ENCODE data around the gene LAMB3. TPM values are rescaled to one million over a fixed set of nuclear protein-coding genes. Genes with fewer than 3 reads are reported as not detected.

LAMB3 gene
- total RNA-seq, 2 donors from 2014 or later = 0.37 to 1.1 TPM

DNA sequence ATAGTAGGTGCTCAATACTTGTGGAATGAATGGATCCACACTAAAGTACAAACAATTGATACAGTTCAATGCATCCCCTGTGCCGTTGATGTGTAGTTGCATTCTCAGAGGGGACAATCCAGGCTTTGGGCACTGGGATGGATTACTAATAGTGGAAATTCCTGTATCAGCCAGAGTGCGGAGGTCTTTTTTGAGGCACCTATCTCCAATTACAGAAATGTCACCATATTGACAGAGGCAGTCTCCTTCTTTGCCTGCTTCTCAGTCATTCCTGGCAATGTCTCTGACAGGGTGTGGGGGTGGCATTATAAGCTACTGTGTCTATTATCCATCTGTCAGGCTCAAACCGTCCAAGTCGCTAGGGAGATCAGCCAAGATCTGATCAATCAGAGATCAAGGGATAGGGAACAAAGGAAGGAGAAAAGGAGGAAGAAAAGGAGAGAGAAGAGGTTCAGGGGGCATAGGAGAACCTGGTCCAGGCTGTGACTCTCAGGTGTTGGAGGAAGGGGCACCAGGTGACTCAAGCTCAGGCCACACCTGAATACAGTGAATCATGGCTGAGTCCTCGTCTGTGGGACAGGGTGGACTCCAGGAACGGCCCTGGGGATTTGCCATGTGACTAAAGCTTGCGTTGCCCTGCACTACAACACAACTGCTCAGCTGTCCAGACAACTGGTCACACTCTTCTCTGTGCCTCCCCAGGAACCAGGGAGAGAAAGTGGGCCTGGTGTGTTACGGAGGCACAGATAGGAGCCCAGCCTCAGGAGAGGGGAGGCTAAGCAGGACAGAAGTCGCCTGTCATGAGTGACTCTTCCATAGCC lies 3.4 kb upstream of the LAMB3 start:
- DNase-seq (no peak), ATAC-seq (no peak)
- H3K27ac Mint-ChIP-seq = no peak overlapping the region
- no peaks in the 10 kb centered on the region for H3K9me3 ChIP-seq (ENCODE audit: control insufficient read depth, low read length, poor library complexity, severe bottlenecking)
- H3K4me1 Mint-ChIP-seq = peaks cover 38% of the 10 kb centered on the region
- H3K4me3 Mint-ChIP-seq = no peak overlapping the region
- no peaks in the 10 kb centered on the region for H3K36me3 Mint-ChIP-seq (ENCODE audit: low read depth)
- no peaks in the 10 kb centered on the region for H3K27me3 Mint-ChIP-seq

DNA sequence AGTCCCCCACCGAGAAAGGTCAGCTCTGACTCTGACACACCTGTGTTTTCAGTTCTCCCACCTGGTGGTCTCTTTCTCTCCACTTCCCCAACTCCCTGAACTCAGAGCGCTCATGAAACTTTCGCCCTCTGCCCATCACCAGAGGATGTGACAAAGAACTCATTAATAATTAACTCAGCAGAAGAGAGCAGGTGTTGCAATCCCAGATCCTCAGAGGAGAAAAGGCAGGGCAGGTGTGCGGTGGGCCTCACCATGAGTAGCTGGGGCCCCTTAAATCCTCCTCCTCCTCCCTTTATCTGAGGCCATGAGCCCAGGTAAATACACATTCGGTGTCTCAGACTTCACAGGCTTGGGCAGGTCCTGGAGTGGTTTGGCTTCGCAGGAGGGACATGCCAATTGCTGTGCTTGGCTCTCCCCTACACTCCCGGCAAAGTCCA lies 1.7 kb upstream of the LAMB3 start:
- H3K9me3 ChIP-seq (ENCODE audit: control insufficient read depth, low read length, poor library complexity, severe bottlenecking) = no peaks in the 10 kb centered on the region
- ATAC-seq (no peak), DNase-seq (no peak)
- Mint-ChIP-seq H3K27me3 (no peaks in the 10 kb centered on the region), H3K4me1 (peaks cover 36% of the 10 kb centered on the region), H3K36me3 (ENCODE audit: low read depth) (no peaks in the 10 kb centered on the region), H3K27ac (peak overlapping the region; percentile 61), H3K4me3 (no peak overlapping the region)

DNA sequence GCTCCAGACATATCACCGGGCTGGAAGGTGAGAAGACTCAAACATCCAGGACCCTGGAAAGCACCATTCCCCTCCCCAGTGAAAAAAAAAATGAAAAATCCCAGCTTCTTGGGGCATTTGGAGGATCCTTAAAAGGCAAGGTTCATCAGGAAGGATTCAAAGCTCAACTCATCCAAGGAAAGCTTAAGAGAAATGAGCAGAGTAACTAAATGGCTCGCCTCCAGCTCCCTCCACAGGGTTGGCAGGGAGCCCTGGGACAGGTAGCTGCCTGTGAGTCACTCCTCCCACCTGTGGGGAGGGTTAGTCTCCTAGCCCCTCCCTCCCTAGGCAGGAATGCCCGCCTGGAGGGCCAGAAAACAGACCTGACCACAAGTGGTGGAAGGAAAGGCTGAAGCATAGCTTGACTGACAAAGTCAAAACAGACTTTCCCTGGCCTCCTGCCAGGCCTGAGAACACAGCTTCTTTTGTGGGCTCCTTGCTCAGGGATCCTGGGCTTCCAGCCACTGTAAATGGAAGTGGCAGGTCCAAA lies 712 bp upstream of the LAMB3 start:
- no peaks in the 10 kb centered on the region for H3K36me3 Mint-ChIP-seq (ENCODE audit: low read depth)
- H3K9me3 ChIP-seq (ENCODE audit: control insufficient read depth, low read length, poor library complexity, severe bottlenecking) = no peaks in the 10 kb centered on the region
- no peak overlapping the region for H3K4me3 Mint-ChIP-seq
- peak overlapping the region; percentile 77 for H3K27ac Mint-ChIP-seq
- DNase-seq (no peak), ATAC-seq (no peak)
- H3K4me1 Mint-ChIP-seq = peaks cover 35% of the 10 kb centered on the region
- no peaks in the 10 kb centered on the region for H3K27me3 Mint-ChIP-seq

DNA sequence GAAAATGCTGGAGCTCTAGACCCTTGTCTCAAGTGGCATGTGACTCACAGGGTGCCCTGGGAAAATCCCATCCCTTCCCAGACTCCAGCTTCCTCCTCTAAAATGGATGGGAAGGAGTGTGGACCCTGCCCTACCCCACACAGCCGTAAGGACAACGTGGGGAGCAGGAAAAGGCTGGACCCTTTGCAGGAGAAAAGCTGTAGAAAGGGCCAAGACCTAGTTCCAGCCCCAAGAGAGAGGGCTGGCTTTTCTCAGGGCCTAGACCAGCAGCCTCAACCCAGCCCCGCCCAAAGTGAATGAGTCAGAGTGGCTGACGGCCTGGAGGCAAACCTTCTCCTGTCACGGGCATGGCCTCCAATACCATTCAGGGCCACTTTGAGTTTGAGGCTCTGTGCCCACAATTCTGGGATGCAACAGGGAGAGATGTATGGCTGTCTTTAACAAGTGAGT lies 1.1 kb downstream of the LAMB3 start:
- ATAC-seq (peak; percentile 93), DNase-seq (peak in 2 of 3 donors; percentile 28 to 33)
- H3K27ac Mint-ChIP-seq = peak overlapping the region; percentile 77
- no peaks in the 10 kb centered on the region for H3K27me3 Mint-ChIP-seq
- H3K9me3 ChIP-seq (ENCODE audit: control insufficient read depth, low read length, poor library complexity, severe bottlenecking) = no peaks in the 10 kb centered on the region
- no peaks in the 10 kb centered on the region for H3K36me3 Mint-ChIP-seq (ENCODE audit: low read depth)
- H3K4me1 Mint-ChIP-seq = peaks cover 30% of the 10 kb centered on the region
- no peak overlapping the region for H3K4me3 Mint-ChIP-seq

DNA sequence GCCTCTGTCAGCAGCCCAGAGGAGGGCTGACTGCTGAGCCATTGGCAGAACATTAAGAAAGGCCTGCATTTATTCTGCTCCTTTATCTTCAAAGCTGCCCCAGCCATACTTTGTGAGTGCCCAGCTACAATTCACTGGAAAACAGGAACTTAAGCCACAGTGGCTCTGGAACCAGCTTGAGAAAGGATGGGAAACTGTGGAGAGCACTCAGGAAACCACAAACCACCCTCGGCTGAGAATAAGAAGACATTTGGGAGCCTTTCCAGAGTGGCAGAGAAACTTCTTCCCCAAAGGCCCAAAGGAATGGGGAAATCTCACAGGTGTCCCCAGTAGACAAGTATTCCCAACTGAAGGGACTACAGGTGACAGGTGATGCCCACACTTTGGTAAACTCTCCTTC lies 1.8 kb downstream of the LAMB3 start:
- no peak overlapping the region for H3K27ac Mint-ChIP-seq
- ATAC-seq (no peak), DNase-seq (no peak)
- H3K9me3 ChIP-seq (ENCODE audit: control insufficient read depth, low read length, poor library complexity, severe bottlenecking) = no peaks in the 10 kb centered on the region
- peak overlapping the region; percentile 43 for H3K4me3 Mint-ChIP-seq
- H3K27me3 Mint-ChIP-seq = no peaks in the 10 kb centered on the region
- H3K36me3 Mint-ChIP-seq (ENCODE audit: low read depth) = no peaks in the 10 kb centered on the region
- H3K4me1 Mint-ChIP-seq = peaks cover 30% of the 10 kb centered on the region

DNA sequence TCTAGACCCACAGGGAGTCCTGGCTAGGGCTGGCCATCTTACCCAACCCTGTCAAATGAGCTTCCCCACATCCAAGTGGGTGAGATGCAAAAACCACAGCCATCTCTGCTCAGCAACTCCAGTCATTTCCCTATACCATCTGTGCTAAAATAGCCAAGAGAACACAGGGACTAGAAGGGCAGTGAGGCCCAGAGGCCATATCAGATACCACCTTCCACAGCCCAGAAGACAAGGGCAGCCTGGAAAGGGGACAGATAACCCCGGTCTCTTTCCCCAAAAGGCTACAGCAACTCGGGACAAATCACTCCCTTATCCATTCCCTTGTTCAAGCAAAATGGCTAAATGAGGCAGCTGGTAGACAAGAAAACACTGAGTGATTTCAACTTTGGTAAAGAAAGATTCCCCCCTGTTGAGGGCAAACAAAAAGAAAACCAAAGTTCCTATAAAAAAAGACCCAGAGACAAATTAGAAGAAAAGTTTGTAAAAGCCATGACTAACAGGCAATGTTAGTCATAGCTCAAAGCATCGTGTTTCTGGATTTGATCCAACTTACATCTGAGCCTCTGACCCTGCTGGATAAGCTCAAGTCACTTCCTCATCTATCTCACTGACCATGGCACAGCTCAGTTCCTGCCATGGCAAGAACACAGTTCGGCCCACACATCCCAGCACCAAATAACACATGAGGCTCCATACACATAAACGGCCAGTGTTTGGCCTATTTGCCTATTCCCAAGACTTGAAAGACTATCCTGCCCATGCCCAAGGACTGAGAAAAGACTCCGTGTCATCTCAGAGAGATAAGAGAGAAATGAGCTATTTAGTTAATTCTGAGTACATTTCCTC lies 3.1 kb downstream of the LAMB3 start:
- no peaks in the 10 kb centered on the region for H3K9me3 ChIP-seq (ENCODE audit: control insufficient read depth, low read length, poor library complexity, severe bottlenecking)
- Mint-ChIP-seq H3K27me3 (no peaks in the 10 kb centered on the region), H3K4me1 (peaks cover 28% of the 10 kb centered on the region), H3K36me3 (ENCODE audit: low read depth) (no peaks in the 10 kb centered on the region), H3K4me3 (no peak overlapping the region), H3K27ac (peak overlapping the region; percentile 9)
- ATAC-seq (no peak), DNase-seq (no peak)

DNA sequence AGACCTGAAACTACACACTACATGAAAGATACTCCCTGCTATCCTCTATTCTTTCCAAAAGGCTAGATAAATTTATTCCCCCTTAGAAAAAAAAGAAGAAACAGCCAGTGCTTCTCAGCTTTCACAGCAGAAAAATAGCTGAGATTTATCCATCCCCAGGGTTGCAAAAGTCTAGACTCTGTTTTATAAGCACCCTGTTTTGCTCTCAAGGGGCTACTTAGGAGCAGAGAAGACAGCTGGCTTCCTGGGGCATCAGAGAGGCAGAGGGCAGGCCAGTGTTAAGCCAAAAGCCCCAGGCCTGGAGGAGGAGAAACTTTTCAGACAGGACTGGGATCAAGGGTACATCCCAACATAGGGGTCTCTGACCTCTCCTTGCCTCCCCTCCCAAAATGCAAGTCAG lies 3.9 kb downstream of the LAMB3 start:
- H3K4me3 Mint-ChIP-seq = no peak overlapping the region
- ATAC-seq (no peak), DNase-seq (no peak)
- H3K9me3 ChIP-seq (ENCODE audit: control insufficient read depth, low read length, poor library complexity, severe bottlenecking) = no peaks in the 10 kb centered on the region
- no peaks in the 10 kb centered on the region for H3K36me3 Mint-ChIP-seq (ENCODE audit: low read depth)
- H3K27ac Mint-ChIP-seq = no peak overlapping the region
- peaks cover 26% of the 10 kb centered on the region for H3K4me1 Mint-ChIP-seq
- no peaks in the 10 kb centered on the region for H3K27me3 Mint-ChIP-seq

DNA sequence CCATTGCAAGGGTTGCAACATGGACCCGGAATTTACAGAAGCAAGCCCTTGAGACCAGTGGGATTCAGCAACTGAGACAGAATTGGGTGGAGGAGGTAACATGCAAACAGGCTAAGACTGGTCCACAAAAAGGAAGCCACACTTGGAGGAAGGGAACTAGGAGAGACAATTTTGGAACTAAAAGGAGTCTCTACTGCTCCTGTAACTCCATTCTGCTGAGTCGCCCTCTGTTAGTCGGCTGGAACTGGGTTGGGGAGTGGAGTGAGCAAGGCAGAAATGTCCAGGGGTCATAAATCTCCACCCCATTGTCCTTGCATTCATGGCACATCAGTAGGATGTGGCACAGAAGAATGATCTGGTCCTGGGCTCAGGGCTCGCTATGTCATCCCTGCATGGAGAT lies 5.1 kb downstream of the LAMB3 start:
- Mint-ChIP-seq H3K4me3 (no peak overlapping the region), H3K27ac (no peak overlapping the region), H3K4me1 (peaks cover 22% of the 10 kb centered on the region), H3K27me3 (no peaks in the 10 kb centered on the region), H3K36me3 (ENCODE audit: low read depth) (no peaks in the 10 kb centered on the region)
- no peak for DNase-seq
- ATAC-seq = no peak
- H3K9me3 ChIP-seq (ENCODE audit: control insufficient read depth, low read length, poor library complexity, severe bottlenecking) = no peaks in the 10 kb centered on the region

DNA sequence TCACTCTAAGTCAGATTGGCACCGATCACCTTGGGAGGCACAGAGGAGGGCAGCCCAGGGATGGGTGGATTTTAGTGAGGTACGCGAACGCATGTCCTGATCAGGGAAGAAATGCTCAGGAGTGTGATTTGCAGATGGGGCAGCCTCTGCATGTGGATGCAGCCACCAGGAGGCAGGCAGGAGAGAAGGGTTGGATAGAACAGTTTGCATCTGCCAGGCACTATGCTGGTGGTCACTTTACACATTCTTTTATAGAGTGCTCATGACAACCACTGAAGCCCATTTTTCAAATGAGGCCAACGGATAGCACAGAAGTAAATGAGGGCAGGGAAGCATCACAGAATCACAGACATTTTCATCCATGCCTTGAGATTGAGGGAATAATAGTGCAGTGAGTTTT lies 5.7 kb downstream of the LAMB3 start:
- Mint-ChIP-seq H3K4me1 (peaks cover 20% of the 10 kb centered on the region), H3K27ac (peak overlapping the region; percentile 67), H3K4me3 (no peak overlapping the region), H3K36me3 (ENCODE audit: low read depth) (no peaks in the 10 kb centered on the region), H3K27me3 (no peaks in the 10 kb centered on the region)
- no peaks in the 10 kb centered on the region for H3K9me3 ChIP-seq (ENCODE audit: control insufficient read depth, low read length, poor library complexity, severe bottlenecking)
- DNase-seq = no peak
- no peak for ATAC-seq

DNA sequence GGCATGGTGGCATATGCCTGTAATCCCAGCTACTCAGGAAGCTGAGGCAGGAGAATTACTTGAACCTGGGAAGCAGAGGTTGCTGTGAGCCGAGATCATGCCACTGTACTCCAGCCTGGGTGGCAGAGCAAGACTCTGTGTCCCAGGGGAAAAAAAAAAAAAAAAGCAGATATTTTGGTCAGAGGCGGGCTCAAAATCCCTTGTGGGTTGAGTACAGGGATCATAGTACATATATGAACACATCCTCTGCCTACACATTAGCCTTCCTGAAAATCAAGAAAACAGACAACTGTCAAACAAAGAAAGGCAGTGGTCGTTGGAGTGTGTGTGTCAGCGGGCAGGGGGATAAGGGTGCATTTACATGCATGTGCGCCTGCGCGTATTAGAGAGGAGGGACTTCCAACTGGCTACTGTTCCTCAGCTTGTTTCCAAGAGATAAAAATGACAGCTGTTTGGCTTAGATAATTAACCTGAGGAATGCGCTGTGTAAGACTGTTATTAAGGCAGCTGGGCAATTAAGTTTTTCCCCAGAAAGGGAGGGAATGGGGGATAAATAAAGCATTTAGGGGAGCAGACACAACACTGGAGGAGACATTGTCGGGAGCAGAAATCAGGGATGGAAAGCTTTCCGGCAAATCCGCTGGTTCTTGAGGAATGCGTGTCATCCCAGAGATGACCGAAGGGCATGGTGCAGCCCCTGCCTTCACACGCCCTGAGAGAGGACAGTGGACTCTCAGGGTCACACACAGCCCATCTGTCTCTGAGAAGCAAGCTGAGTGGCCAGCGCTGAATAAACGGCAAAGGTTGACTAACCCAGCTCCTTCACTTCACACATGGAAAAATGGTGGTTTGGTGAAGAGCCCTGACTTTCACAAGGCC lies 6.4 kb downstream of the LAMB3 start:
- peak overlapping the region; percentile 67 for H3K27ac Mint-ChIP-seq
- H3K4me3 Mint-ChIP-seq = no peak overlapping the region
- no peak for DNase-seq

DNA sequence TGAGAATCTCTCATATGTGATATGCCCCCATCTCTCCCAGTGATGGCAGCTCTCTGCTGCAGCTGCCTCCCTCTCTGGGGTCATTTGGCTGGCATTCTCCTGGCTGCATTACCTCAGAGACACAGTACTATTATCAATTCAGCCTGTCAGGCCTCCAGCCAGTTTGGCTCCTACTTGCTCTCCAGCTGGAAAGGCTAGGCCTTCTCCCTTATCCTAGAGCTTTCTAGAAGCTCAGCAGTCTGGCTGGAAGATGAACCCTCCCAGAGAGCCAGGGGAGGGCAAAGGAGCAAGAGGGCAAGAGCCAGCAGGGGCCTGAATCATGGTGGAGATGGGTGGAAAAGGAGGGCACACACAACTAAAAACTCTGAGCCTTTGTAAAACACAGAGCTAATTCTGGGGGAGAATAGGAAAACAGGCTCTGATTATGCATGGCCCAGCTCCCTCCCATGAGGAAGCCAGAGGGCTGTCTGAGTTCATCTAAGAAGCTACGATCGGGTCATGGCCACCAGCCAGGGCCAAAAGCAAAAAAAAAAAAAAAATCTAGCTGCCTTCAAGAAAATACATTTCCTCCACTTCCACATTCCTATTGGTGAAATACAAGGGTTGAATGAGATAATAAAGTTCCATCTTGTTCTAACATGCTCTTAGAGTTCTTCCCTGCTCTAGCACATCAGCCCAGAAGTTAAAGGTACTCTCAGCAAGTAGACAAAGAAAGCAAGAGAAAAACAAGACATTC lies 8.8 kb downstream of the LAMB3 start:
- DNase-seq (no peak), ATAC-seq (no peak)
- peaks cover 9% of the 10 kb centered on the region for H3K4me1 Mint-ChIP-seq
- H3K4me3 Mint-ChIP-seq = no peak overlapping the region
- H3K27ac Mint-ChIP-seq = peak overlapping the region; percentile 27
- H3K9me3 ChIP-seq (ENCODE audit: control insufficient read depth, low read length, poor library complexity, severe bottlenecking) = no peaks in the 10 kb centered on the region
- no peaks in the 10 kb centered on the region for H3K36me3 Mint-ChIP-seq (ENCODE audit: low read depth)
- H3K27me3 Mint-ChIP-seq = no peaks in the 10 kb centered on the region

More for the DNA sequence above, 6.4 kb downstream of the LAMB3 start:
- Mint-ChIP-seq H3K27me3 (no peaks in the 10 kb centered on the region), H3K4me1 (peaks cover 16% of the 10 kb centered on the region), H3K36me3 (ENCODE audit: low read depth) (no peaks in the 10 kb centered on the region)
- no peak for ATAC-seq
- no peaks in the 10 kb centered on the region for H3K9me3 ChIP-seq (ENCODE audit: control insufficient read depth, low read length, poor library complexity, severe bottlenecking)

DNA sequence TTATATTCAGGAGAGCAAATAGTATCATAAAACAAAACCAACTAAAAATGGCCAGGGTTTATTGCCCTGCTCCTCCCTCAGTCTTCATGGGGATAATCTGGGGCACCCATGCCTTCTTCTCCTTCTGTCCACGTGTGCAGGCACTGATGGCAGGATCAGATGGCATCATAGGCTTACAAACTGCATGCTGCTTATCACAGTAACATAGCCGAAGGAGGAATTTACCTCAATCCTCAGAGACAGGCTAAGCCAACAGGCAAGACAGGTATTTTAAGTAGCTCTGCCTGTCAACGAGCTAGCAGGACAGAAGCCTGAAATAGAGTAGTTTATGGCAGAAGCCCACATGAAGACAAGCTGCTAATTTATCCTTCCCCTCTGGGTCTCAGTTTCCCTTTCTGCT lies 9.4 kb downstream of the LAMB3 start:
- DNase-seq (no peak), ATAC-seq (no peak)
- H3K27me3 Mint-ChIP-seq = no peaks in the 10 kb centered on the region
- no peak overlapping the region for H3K4me3 Mint-ChIP-seq
- H3K27ac Mint-ChIP-seq = peak overlapping the region; percentile 27
- peaks cover 5% of the 10 kb centered on the region for H3K4me1 Mint-ChIP-seq
- H3K9me3 ChIP-seq (ENCODE audit: control insufficient read depth, low read length, poor library complexity, severe bottlenecking) = no peaks in the 10 kb centered on the region
- no peaks in the 10 kb centered on the region for H3K36me3 Mint-ChIP-seq (ENCODE audit: low read depth)
